Fibroblast of the conjunctiva (primary cell): ENCODE data around the gene GPR108.
A peak's percentile ranks its signal among the peaks of the same experiment; 100 is the strongest.

Experiments
- DNase-seq: peaks from one replicate; pipeline ENCODE4 v3.0.0-alpha.2; 2010; ENCODE audit warnings: low read depth

Gene GPR108

GRCh38 chr19:6737873-6738786, 750 bp upstream of the GPR108 start:
- DNase-seq: peak; percentile 74

GRCh38 chr19:6736917-6737283, 480 bp downstream of the GPR108 start:
- peak; percentile 64 for DNase-seq

- DNase-seq: peak; percentile 76
These were observed 1.0 kb downstream of the GPR108 start for GRCh38 chr19:6736169-6736916.

DNA sequence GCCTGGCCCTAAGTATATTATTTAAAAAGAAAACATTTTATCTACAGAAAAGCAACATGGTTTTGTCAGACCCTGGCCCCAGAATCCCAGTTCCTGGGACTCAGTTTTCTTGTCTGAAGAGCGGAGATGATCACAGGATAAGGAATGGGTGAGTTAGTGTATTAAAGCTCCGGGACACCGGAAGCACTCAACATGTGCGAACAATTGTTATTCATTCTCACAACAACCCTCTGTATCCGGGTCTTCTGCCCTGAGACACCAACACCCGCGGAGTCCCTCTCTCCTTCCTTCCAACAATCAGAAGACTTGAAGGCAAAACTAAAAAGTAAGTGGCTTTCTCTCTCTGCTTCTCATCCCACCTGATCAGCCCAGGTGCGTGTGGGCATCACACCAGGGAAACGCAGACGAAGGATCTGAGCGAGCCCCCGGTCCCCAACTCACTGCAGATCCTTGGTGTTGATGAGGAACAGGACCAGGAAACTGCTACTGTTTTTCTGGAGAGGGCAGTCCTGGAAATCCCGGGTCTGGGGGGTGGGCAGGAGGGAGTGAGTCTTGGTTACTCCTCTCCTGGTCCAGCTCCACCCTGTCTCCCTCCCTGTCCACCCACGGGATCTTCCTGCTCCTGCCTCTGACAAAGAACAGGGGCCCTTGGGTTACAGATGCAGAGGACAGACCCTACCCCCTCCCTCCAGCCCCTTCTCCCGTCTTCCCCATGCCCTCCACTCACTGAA, 2.0 kb downstream of the GPR108 start:
- no peak for DNase-seq

DNA sequence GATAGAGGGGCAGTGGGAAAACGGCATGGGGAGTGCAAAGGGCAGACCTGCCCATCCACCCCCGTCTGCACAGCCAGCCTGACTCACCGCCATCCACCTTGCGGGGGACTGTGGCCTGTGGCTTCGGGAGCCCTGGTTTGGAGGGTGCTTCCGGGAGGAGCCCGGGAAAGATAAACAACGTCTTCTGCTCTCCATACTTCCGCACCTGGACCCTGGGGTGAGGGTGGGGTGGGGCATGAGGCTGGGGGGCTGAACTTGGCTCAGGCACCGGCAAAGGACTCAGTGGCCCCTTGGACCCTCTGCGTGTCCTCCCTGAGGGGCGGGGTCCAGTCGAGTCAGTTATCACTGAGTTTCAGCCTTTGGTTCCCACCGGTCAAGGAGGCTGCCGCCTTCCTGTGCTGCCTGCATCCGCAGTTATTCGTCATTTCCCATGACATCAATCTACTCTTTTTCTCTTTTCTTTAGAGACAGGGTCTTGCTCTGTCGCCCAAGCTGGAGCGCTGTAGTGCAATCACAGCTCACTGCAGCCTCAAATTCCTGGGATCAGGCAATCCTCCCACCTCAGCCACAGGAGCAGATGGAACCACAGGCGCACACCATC, 3.2 kb downstream of the GPR108 start:
- no peak for DNase-seq

DNA sequence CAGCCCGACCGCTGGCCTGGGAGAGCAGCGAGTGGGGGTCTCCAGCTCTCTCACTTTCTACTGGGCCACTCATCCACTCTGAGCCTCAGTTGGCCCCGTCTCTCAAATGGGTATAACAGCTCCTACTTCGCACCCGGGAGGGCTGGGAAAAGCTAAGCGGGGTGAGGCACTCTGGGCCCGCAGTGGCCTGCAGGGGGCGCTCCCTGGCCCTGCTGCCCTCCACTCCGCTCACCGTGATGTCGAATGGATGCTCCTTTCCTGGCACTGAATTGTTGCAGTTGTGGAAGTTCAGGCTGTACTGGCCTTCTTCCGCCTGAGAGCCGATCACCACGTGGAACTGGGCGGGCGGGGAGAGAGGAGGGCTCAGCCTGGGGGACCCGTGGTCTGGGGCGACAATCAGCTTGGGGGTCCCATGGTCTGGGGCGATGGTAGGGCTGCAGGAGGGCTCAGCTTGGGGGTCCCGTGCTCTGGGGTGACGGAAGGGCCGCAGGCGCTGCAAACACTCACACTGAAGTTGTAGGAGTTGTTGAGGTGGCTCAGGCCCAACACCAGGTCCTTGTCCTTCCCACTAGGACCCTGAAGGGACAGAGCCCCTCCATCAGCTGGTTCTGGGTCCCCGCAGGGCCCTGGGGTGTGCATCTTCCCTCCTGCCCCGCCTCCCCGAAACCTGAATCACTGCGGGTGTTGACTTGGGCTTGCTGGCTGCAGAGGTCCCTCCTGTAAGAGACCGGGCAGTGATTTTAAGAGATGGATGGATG, 3.9 kb downstream of the GPR108 start:
- no peak for DNase-seq

GRCh38 chr19:6732803-6733337, 4.5 kb downstream of the GPR108 start:
- no peak for DNase-seq

DNA sequence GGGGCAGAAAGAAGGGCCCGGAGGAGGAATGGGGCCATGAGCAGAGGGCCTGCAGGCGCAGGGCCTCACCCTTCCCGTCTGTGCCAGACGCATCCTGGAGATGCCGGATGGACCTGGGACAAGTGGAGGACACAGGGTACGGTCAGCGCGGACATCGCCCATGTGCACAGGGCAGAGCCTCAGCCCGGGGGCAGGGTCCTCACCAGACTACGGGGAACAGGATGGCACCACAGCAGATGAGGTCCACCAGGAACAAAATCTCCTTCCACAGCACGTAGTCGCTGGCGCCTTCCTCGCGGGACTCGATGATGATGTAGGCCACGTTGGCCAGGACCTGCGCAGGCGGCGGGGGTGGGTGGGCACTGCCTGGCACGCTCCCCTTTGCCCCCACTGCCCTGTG, 5.6 kb downstream of the GPR108 start:
- DNase-seq: no peak

GRCh38 chr19:6730941-6731670, 6.3 kb downstream of the GPR108 start:
- DNase-seq: no peak

DNA sequence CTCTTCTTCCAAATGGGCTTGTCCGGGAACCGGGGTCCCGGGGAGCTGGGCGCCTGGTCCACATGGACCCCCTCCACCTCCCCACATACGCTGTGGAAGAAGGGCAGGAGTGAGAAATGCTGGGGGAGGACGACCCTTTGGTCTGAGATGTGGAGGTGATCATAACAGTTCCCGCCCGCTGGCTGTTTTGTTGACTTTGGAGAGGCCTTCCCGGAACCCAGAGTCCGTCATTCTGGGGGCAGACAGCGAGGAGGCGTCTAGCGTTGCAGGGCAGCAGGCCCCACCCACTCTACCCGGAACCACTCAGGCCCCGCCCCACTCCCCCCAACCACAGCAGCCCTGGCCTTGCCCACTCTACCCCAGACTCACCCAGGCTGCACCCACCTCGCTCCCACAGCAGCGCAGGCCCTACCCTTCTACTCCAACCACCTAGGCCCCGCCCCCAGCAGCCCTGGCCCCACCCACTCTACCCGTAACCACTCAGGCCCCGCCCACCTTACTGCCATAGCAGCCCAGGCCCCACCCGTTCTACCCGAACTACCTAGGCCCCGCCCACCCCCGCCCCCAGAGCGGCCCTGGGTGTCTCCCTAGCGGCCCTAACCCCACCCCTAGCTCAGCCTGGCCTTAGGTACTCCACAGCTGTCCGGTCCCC, 7.1 kb downstream of the GPR108 start:
- DNase-seq: no peak

- no peak for DNase-seq
These were observed 7.7 kb downstream of the GPR108 start for GRCh38 chr19:6729573-6730152.

DNA sequence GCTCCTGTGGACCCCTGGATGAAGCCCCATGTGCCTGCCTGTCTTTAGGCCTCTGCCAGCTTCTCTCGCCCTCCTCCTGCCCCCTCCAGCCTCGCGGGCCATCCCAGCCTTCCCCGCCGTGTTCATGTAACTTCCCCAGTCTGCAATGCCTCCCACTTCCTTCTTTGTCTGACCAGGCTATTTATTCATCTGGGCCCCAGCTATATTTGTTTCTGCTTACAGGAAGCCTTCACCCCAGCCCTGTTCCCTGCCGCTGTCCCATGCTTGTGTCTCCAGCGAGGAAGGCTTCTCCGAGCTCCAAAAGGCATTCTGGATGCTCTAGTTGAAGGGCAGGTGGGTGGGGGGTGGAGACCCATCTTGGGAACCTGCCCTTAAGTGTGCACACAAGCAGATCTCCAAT, 9.0 kb downstream of the GPR108 start:
- DNase-seq: no peak

GRCh38 chr19:6725513-6726231, 11.7 kb downstream of the GPR108 start:
- DNase-seq: no peak

DNA sequence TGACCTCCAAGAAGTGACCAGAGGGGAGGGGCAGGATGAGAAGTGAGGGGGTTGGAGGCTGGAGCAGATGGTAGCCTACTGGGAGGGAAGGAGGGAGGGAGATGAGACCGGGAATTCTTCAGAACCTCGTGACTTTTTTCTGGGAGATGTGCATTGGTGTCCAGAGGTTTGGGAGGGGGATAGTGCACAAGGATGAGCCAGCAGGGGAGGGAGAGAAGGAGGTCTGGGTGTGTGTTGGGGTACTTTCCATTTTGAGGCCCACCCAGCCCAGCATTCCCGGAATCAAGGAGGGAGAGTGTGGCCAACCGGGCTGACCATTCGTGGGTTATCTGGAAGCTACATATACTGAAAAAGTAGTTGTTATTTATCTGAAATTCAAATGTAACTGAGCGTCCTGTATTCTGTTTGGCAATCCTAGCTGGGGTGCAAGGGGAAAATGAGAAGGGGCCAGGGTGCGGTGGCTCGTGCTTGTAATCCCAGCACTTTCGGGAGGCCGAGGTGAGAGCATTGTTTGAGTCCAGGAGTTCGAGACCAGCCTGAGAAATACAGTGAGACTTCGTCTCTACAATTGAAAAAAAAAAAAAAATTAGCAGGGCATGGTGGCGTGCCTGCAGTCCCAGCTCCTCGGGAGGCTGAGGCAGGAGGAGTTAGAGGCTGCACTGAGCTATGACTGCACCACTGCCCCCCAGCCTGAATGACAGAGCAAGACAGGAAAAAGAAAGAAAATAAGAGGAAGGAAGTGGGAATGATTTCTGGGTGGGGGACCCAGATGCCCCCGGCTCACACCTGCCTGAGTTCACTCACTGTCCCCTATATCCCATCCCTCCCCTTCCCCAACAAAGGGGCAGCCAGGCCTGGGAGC, 12.5 kb downstream of the GPR108 start:
- no peak for DNase-seq

- no peak for DNase-seq
These were observed 13.6 kb downstream of the GPR108 start for GRCh38 chr19:6723738-6724137.

DNA sequence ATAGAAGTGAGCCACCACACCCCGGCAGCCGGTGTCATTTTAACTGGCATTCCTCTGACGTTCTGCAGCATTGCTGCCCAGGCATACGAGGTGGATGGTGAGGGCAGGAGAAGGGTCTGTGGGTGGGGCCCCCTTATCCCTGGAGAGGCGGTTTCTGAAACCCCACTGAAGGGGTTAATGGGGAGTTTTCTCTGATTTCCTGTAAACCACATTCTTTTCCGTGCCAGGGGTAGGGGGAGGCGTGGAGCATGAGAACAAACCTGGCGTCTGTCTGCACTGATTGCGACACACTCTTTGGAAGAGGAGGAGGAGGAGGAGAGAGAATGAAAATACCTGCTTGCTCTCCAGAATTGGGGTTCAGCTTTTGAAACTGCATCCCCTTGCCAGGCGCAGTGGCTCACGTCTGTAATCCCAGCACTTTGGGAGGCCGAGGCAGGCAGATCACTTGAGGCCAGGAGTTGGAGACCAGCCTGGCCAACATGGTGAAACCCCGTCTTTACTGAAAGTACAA, 14.2 kb downstream of the GPR108 start:
- DNase-seq: no peak

DNA sequence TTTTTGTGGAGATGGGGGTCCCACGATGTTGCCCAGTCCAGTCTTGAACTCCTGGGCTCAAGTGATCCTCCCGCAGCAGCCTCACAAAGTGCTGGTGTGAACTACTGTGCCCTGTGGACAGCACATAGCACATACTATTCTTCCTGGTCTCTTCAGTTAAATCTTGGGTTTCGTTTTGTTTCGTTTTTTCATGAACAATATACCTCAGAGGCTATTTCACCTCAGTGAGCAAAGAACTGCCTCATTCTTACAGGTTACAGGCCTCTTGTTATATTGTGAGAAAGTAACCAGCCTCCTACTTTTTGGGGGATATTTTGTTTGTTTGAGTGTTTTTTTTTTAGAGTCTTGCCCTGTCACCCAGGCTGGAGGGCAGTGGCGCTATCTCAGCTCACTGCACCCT, 15.6 kb downstream of the GPR108 start:
- DNase-seq: no peak

DNA sequence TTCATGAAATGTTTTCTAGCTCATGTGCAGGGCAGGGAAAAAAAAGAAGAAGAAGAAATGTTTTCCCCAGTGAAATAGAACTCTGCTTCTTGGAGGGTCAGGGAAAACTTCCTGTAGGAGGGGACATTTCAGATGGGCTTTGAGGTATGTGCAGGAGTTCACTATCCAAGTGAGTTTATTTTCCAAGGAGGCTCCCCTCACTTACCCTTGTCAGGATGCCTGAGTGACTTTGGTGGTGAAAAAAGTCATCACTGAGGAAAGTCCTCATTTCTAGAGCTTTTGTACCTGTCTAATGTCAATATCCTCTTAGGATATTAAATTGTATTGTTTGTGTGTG, 16.3 kb downstream of the GPR108 start:
- DNase-seq: no peak
